ENCODE measurements around the gene APRT. TPM values are rescaled to one million over a fixed set of nuclear protein-coding genes. Genes with fewer than 3 reads are reported as not detected.

The APRT gene
- total and polyA plus RNA-seq, 2 of the 4 experiments (the other 2 are of a cell fraction): 40.5 to 157 TPM

DNA sequence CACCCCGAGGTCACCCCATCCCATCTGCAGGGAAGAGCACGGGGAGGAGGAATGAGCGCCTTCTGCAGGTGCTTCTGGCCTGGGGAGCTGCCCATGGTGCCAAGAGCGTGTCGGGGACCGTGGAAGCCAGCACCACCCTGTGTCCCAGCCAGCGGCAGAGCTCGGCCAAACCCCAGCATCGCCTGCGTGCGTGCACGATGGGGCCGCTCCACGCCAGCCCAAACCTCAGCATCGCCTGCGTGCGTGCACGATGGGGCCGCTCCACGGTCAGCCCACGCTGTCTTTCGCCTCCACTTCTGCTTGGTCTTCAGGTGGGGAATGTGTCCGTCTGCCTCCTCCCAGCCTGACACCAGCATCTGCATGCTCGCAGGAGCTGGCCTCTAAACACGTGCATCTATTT lies 31.1 kb upstream of the APRT start:
- H3K56ac ChIP-seq (ENCODE audit: extremely low read depth, insufficient read depth, low read length): no peak overlapping the region
- no peak overlapping the region for H3K4me2 ChIP-seq (ENCODE audit: low read depth, low read length)
- H3K79me1 ChIP-seq (ENCODE audit: low read depth in 1 of 2, low read length in 2 of 2): peaks cover 4 to 13% of the 10 kb centered on the region in 2 experiments; a peak in 2 of 4 replicates
- H3K9ac ChIP-seq (ENCODE audit: low read depth, low read length): no peak overlapping the region
- H2BK20ac ChIP-seq (ENCODE audit: low read depth, low read length): no peak overlapping the region
- no peak overlapping the region for H4K91ac ChIP-seq (ENCODE audit: insufficient read depth, low read depth, low read length)
- ATAC-seq (ENCODE audit: low read depth) (no peak), DNase-seq (no peak)
- no peak overlapping the region for H4K5ac ChIP-seq (ENCODE audit: low read depth, low read length)
- ChIA-PET CTCF (no interaction called here), POLR2A (ENCODE audit: unreplicated experiment) (no interaction called here)
- H2AK9ac ChIP-seq (replicated peaks; ENCODE audit: low read depth, low read length, poor library complexity): no peak overlapping the region
- peaks cover 4% of the 10 kb centered on the region; the same call in 1 of the 2 replicates for H4K20me1 ChIP-seq (ENCODE audit: insufficient read depth, low read length)
- no peak overlapping the region for H2AFZ ChIP-seq (replicated peaks; ENCODE audit: low read length, poor library complexity)
- no peak overlapping the region for H2BK5ac ChIP-seq (ENCODE audit: low read depth, low read length, poor library complexity, severe bottlenecking)
- H3K27ac ChIP-seq (ENCODE audit: insufficient read depth, low read length): no peak overlapping the region
- H3K4me1 ChIP-seq (ENCODE audit: control insufficient read depth, insufficient read depth, low read length): peaks cover 3% of the 10 kb centered on the region; the same call in 1 of the 2 replicates
- BruUV-seq (replicated peaks): no TSS peak
- H2BK15ac ChIP-seq (ENCODE audit: low read depth, low read length): no peak overlapping the region
- H2BK120ac ChIP-seq (ENCODE audit: low read depth, low read length): no peak overlapping the region
- no peak overlapping the region for H3K4ac ChIP-seq (ENCODE audit: low read depth, low read length)
- H3K4me3 ChIP-seq (ENCODE audit: insufficient read depth, low read depth, low read length): no peak overlapping the region
- in situ Hi-C loops (cut with MboI; ENCODE audit: low sequenced_read_pairs) (no loop called here), intact Hi-C loops (cut with micrococcal nuclease) (no loop called here), dilution Hi-C loops (cut with HindIII; ENCODE audit: low sequenced_read_pairs, unreplicated experiment) (no loop called here)
- no peak overlapping the region for H2AK5ac ChIP-seq (ENCODE audit: low read depth, low read length)
- peaks cover 29% of the 10 kb centered on the region for H3K36me3 ChIP-seq (ENCODE audit: control insufficient read depth, insufficient read depth, low read length)
- H3K9me3 ChIP-seq (ENCODE audit: control insufficient read depth, insufficient read depth, low read length): no peaks in the 10 kb centered on the region
- 94% methylated on average over 13 of the region's 25 CpGs; no CpG with 5 or more reads in 1 of the 2 experiments for WGBS, 2 experiments (ENCODE audit: extremely low coverage in 2 of 2, insufficient read length in 1 of 2)
- no peak overlapping the region for H3K23ac ChIP-seq (ENCODE audit: low read depth, low read length)
- H3K18ac ChIP-seq (ENCODE audit: low read depth, low read length): no peak overlapping the region
- H3K14ac ChIP-seq (replicated peaks; ENCODE audit: low read depth, low read length): no peak overlapping the region
- no peak overlapping the region for H4K8ac ChIP-seq (ENCODE audit: low read depth in 2 of 2, low read length in 2 of 2)
- TF ChIP-seq, protein P1, sequence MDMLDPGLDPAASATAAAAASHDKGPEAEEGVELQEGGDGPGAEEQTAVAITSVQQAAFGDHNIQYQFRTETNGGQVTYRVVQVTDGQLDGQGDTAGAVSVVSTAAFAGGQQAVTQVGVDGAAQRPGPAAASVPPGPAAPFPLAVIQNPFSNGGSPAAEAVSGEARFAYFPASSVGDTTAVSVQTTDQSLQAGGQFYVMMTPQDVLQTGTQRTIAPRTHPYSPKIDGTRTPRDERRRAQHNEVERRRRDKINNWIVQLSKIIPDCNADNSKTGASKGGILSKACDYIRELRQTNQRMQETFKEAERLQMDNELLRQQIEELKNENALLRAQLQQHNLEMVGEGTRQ (IDR thresholded peaks at IDR 0.05; ENCODE audit: low read depth, low read length): no peak
- TF ChIP-seq RCOR1 (IDR thresholded peaks at IDR 0.05; ENCODE audit: insufficient replicate concordance, low read length) (no peak), MAFK (IDR thresholded peaks at IDR 0.05; ENCODE audit: low read depth, low read length) (no peak), FOS (IDR thresholded peaks at IDR 0.05; ENCODE audit: low read depth, low read length) (no peak), RAD21 (IDR thresholded peaks at IDR 0.05; ENCODE audit: low read length) (no peak), BHLHE40 (IDR thresholded peaks at IDR 0.05; ENCODE audit: low read depth, low read length) (no peak), CHD1 (IDR thresholded peaks at IDR 0.05; ENCODE audit: low read depth, low read length) (no peak)
- TF ChIP-seq, protein P2, sequence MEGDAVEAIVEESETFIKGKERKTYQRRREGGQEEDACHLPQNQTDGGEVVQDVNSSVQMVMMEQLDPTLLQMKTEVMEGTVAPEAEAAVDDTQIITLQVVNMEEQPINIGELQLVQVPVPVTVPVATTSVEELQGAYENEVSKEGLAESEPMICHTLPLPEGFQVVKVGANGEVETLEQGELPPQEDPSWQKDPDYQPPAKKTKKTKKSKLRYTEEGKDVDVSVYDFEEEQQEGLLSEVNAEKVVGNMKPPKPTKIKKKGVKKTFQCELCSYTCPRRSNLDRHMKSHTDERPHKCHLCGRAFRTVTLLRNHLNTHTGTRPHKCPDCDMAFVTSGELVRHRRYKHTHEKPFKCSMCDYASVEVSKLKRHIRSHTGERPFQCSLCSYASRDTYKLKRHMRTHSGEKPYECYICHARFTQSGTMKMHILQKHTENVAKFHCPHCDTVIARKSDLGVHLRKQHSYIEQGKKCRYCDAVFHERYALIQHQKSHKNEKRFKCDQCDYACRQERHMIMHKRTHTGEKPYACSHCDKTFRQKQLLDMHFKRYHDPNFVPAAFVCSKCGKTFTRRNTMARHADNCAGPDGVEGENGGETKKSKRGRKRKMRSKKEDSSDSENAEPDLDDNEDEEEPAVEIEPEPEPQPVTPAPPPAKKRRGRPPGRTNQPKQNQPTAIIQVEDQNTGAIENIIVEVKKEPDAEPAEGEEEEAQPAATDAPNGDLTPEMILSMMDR (conservative IDR thresholded peaks at IDR 0.05; ENCODE audit: low read depth, low read length): no peak
- no peaks in the 10 kb centered on the region for H3K9me1 ChIP-seq (ENCODE audit: insufficient read depth, low read length)
- no peaks in the 10 kb centered on the region for H3K27me3 ChIP-seq (ENCODE audit: control insufficient read depth, insufficient read depth, low read length)

Measured in IMR-90 (cell line).